ENCODE results near the gene ITSN1.

Gene ITSN1

GRCh38 chr21:33915368-33916199, 273.3 kb downstream of the ITSN1 start, which contains the start of gene ATP5PO:
Gene ATP5PO (minus strand): TSS chr21:33915804. CDS start chr21:33915763, 41 bp downstream.
- TF ChIP-seq POLR2AphosphoS5 (IDR thresholded peaks at IDR 0.05; ENCODE audit: low read depth, low read length), result peak; percentile 99
- peak; percentile 93 for TF ChIP-seq TAF1 (IDR thresholded peaks at IDR 0.05; ENCODE audit: borderline replicate concordance, insufficient read depth, low read length)
- peak; percentile 56 for TF ChIP-seq FOXP2 (optimal IDR thresholded peaks at IDR 0.05; ENCODE audit: borderline replicate concordance, extremely low read depth, extremely low read length, insufficient read depth)
- peak in 1 of 2 experiments; percentile 57; a peak in 1 of 4 replicates for TF ChIP-seq REST (IDR thresholded peaks at IDR 0.05; ENCODE audit: insufficient read depth in 1 of 2, low read depth in 2 of 2, low read length in 2 of 2)
- TF ChIP-seq SIN3A (IDR thresholded peaks at IDR 0.05; ENCODE audit: borderline replicate concordance, insufficient read depth, low read length), result no peak

GRCh38 chr21:33916200-33916567, 273.9 kb downstream of the ITSN1 start:
- TF ChIP-seq POLR2AphosphoS5 (IDR thresholded peaks at IDR 0.05; ENCODE audit: low read depth, low read length) (no peak), SIN3A (IDR thresholded peaks at IDR 0.05; ENCODE audit: borderline replicate concordance, insufficient read depth, low read length) (no peak), FOXP2 (optimal IDR thresholded peaks at IDR 0.05; ENCODE audit: borderline replicate concordance, extremely low read depth, extremely low read length, insufficient read depth) (no peak)

GRCh38 chr21:33917421-33917820, 275.1 kb downstream of the ITSN1 start:
- no peak for TF ChIP-seq TAF1 (IDR thresholded peaks at IDR 0.05; ENCODE audit: borderline replicate concordance, insufficient read depth, low read length)
- TF ChIP-seq SIN3A (IDR thresholded peaks at IDR 0.05; ENCODE audit: borderline replicate concordance, insufficient read depth, low read length), result no peak
- TF ChIP-seq POLR2AphosphoS5 (IDR thresholded peaks at IDR 0.05; ENCODE audit: low read depth, low read length), result no peak
- no peak for TF ChIP-seq FOXP2 (optimal IDR thresholded peaks at IDR 0.05; ENCODE audit: borderline replicate concordance, extremely low read depth, extremely low read length, insufficient read depth)
- no peak for TF ChIP-seq REST (IDR thresholded peaks at IDR 0.05; ENCODE audit: insufficient read depth in 1 of 2, low read depth in 2 of 2, low read length in 2 of 2)

GRCh38 chr21:33924079-33924765, 281.9 kb downstream of the ITSN1 start:
- TF ChIP-seq REST (IDR thresholded peaks at IDR 0.05; ENCODE audit: insufficient read depth in 1 of 2, low read depth in 2 of 2, low read length in 2 of 2) (no peak), POLR2AphosphoS5 (IDR thresholded peaks at IDR 0.05; ENCODE audit: low read depth, low read length) (no peak), TAF1 (IDR thresholded peaks at IDR 0.05; ENCODE audit: borderline replicate concordance, insufficient read depth, low read length) (no peak), SIN3A (IDR thresholded peaks at IDR 0.05; ENCODE audit: borderline replicate concordance, insufficient read depth, low read length) (no peak), FOXP2 (optimal IDR thresholded peaks at IDR 0.05; ENCODE audit: borderline replicate concordance, extremely low read depth, extremely low read length, insufficient read depth) (no peak)

GRCh38 chr21:33924766-33925100, 282.4 kb downstream of the ITSN1 start:
- TF ChIP-seq POLR2AphosphoS5 (IDR thresholded peaks at IDR 0.05; ENCODE audit: low read depth, low read length) (no peak), TAF1 (IDR thresholded peaks at IDR 0.05; ENCODE audit: borderline replicate concordance, insufficient read depth, low read length) (no peak), FOXP2 (optimal IDR thresholded peaks at IDR 0.05; ENCODE audit: borderline replicate concordance, extremely low read depth, extremely low read length, insufficient read depth) (no peak), SIN3A (IDR thresholded peaks at IDR 0.05; ENCODE audit: borderline replicate concordance, insufficient read depth, low read length) (no peak)

Data from PFSK-1 (cell line).